ENCODE results near the gene NBEA. TPM values are rescaled to one million over a fixed set of nuclear protein-coding genes. Genes with fewer than 3 reads are reported as not detected.

The NBEA gene
- polyA plus RNA-seq, 2 of the 4 experiments (the other 2 are of a cell fraction), result 3.5 to 11.8 TPM

GRCh38 chr13:35643625-35644024 lies 701.6 kb downstream of the NBEA start:
- POLR2A ChIA-PET, result no interaction called here
- no peaks in the 10 kb centered on the region for H3K9me3 ChIP-seq
- FAIRE-seq, result no peak
- CTCF ChIA-PET, result no interaction called here
- H3K4me2 ChIP-seq, result no peak overlapping the region
- ATAC-seq, result no peak
- TF ChIP-seq E2F6 (IDR thresholded peaks at IDR 0.05; ENCODE audit: borderline replicate concordance, low read depth) (no peak), TP53 (CRISPR knock-in tag; IDR thresholded peaks at IDR 0.05) (no peak), RAD21 (conservative IDR thresholded peaks at IDR 0.05 in 1 of 2, IDR thresholded peaks at IDR 0.05 in 1 of 2) (no peak), SREBF2 (IDR thresholded peaks at IDR 0.05) (no peak), BHLHE40 (IDR thresholded peaks at IDR 0.05; ENCODE audit: low read depth, low read length) (no peak)
- no peak overlapping the region for H3K4me3 ChIP-seq
- no peak overlapping the region for H3K27ac ChIP-seq
- no peak for DNase-seq (ENCODE audit: low read depth in 1 of 2, low spot score in 1 of 2)
- H3K4me1 ChIP-seq, result no peaks in the 10 kb centered on the region
- WGBS (ENCODE audit: missing lambda C conversion rate), result 41% methylated on average over 3 of the region's 3 CpGs

GRCh38 chr13:35646056-35646774 lies 704.1 kb downstream of the NBEA start:
- DNase-seq (ENCODE audit: low read depth in 1 of 2, low spot score in 1 of 2) (no peak), ATAC-seq (no peak), FAIRE-seq (no peak)
- Histone ChIP-seq H3K27ac (no peak overlapping the region), H3K4me1 (no peaks in the 10 kb centered on the region), H3K4me3 (no peak overlapping the region), H3K4me2 (no peak overlapping the region), H3K9me3 (no peaks in the 10 kb centered on the region)
- ChIA-PET POLR2A (no interaction called here), CTCF (interaction anchor here (1.1 kb wide), 2 partner anchors 15 kb away, joined by 3 to 4 read pairs; no protein-coding TSS in a partner anchor)
- TF ChIP-seq KDM5A (IDR thresholded peaks at IDR 0.05) (no peak), CBX8 (IDR thresholded peaks at IDR 0.05) (no peak), NFE2L2 (conservative IDR thresholded peaks at IDR 0.05; ENCODE audit: low read length) (no peak), FOXS1 (CRISPR knock-in tag; IDR thresholded peaks at IDR 0.05) (no peak), MAZ (IDR thresholded peaks at IDR 0.05; ENCODE audit: borderline replicate concordance, low read depth, low read length) (no peak), ZFP36 (IDR thresholded peaks at IDR 0.05; ENCODE audit: borderline replicate concordance, partially characterized antibody) (no peak), RFX5 (IDR thresholded peaks at IDR 0.05) (no peak), TFCP2L1 (CRISPR knock-in tag; IDR thresholded peaks at IDR 0.05) (no peak), RCOR1 (IDR thresholded peaks at IDR 0.05; ENCODE audit: low read depth, low read length) (no peak), HOXB5 (CRISPR knock-in tag; IDR thresholded peaks at IDR 0.05) (no peak), ELK1 (IDR thresholded peaks at IDR 0.05; ENCODE audit: low read depth, low read length) (no peak), HOXA7 (CRISPR knock-in tag; IDR thresholded peaks at IDR 0.05) (no peak)
- WGBS (ENCODE audit: missing lambda C conversion rate), result 63% methylated on average over 7 of the region's 7 CpGs

GRCh38 chr13:35648201-35648600 lies 706.1 kb downstream of the NBEA start:
- Histone ChIP-seq H3K4me1 (no peaks in the 10 kb centered on the region), H3K27ac (no peak overlapping the region), H3K4me3 (no peak overlapping the region), H3K4me2 (no peak overlapping the region), H3K9me3 (no peaks in the 10 kb centered on the region)
- ChIA-PET POLR2A (no interaction called here), CTCF (interaction anchor here (1.1 kb wide), 1 partner anchor 13 kb away, joined by 4 read pairs; no protein-coding TSS in a partner anchor)
- TF ChIP-seq HOXB5 (CRISPR knock-in tag; IDR thresholded peaks at IDR 0.05) (no peak), CBX2 (IDR thresholded peaks at IDR 0.05; ENCODE audit: borderline replicate concordance, low read depth) (no peak), CTCF (IDR thresholded peaks at IDR 0.05) (no peak), HOXA7 (CRISPR knock-in tag; IDR thresholded peaks at IDR 0.05) (no peak)
- 77% methylated on average over 4 of the region's 4 CpGs for WGBS (ENCODE audit: missing lambda C conversion rate)
- ATAC-seq, result no peak
- no peak for FAIRE-seq
- DNase-seq (ENCODE audit: low read depth in 1 of 2, low spot score in 1 of 2), result no peak

Data from A549 (cell line).